NCI-H2107 (cell line): ENCODE data around the gene CHRNA9.
"Not testable (repeated sequence)": the region's sequence is repeated elsewhere in the genome, so short reads cannot be mapped to it uniquely, and the experiment has no call there.

Source experiments
- DNase-seq: peaks from one replicate; lab custom pipeline; 2025; lab: John Stamatoyannopoulos, UW

Gene CHRNA9, protein sequence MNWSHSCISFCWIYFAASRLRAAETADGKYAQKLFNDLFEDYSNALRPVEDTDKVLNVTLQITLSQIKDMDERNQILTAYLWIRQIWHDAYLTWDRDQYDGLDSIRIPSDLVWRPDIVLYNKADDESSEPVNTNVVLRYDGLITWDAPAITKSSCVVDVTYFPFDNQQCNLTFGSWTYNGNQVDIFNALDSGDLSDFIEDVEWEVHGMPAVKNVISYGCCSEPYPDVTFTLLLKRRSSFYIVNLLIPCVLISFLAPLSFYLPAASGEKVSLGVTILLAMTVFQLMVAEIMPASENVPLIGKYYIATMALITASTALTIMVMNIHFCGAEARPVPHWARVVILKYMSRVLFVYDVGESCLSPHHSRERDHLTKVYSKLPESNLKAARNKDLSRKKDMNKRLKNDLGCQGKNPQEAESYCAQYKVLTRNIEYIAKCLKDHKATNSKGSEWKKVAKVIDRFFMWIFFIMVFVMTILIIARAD

DNA sequence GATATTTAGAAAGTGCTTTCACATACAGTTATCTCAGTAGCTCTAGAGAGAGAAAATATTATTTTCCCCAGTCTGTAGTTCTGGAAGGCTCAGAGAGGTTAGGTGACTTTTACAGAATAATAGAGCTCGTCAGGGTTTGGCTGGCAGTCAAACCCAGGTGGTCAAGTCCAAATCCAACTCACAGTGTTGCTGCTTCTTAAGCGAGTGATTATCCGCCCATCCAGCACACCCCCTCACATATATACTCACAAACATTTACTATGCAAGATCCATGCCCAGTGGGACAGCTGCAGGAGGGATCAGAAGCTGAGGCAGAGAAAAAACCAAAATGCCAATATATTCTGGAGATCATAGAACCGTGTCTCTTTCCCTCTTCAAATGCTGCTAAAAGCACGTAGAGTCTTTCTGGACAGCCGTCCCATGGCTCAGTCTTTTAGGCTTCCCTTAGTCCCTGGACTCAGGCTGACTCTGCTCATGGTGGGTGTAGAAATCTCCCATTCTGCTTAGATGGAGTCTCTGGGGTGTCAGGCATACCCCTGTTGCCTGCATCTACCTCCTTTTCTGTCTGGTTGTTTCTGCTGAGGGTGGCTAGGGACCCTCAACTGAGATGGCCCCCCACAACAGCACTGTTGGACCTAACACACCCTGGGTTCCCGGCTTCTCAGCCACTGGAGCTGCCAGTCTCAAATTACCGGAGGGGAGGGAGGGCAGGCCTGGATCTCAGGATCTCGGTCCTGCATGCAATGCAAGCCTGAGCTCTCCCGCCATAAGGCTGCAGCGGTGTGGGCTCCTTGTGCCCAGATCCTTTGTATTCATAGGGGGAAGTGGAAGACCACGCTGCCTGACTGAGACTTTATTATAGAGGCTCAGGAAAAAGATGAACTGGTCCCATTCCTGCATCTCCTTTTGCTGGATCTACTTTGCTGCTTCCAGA lies at the start of gene CHRNA9:
TSS of gene CHRNA9 (plus strand) at position 743 of the 934 bp plus-strand sequence. CDS start at position 878, 135 bp downstream.
- DNase-seq = peak; percentile 24

GRCh38 chr4:40285692-40286091 lies 49.4 kb upstream of the CHRNA9 start:
- DNase-seq = no peak

DNA sequence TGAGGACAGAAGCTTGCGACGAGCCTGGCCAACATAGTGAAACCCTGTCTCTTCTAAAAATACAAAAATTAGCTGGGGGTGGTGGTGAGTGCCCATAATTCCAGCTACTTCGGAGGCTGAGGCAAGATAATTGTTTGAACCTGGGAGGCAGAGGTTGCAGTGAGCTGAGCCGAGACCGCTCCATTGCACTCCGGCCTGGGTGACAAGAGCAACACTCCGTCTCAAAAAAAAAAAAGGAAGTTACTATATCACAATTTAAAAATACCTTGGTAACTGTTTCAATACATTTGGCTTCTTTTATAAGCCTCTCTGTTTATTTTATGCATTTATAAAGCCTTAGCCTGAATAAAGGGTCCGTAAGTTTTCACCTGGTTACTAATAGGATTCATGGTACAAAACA lies 46.6 kb upstream of the CHRNA9 start:
- no peak for DNase-seq

DNA sequence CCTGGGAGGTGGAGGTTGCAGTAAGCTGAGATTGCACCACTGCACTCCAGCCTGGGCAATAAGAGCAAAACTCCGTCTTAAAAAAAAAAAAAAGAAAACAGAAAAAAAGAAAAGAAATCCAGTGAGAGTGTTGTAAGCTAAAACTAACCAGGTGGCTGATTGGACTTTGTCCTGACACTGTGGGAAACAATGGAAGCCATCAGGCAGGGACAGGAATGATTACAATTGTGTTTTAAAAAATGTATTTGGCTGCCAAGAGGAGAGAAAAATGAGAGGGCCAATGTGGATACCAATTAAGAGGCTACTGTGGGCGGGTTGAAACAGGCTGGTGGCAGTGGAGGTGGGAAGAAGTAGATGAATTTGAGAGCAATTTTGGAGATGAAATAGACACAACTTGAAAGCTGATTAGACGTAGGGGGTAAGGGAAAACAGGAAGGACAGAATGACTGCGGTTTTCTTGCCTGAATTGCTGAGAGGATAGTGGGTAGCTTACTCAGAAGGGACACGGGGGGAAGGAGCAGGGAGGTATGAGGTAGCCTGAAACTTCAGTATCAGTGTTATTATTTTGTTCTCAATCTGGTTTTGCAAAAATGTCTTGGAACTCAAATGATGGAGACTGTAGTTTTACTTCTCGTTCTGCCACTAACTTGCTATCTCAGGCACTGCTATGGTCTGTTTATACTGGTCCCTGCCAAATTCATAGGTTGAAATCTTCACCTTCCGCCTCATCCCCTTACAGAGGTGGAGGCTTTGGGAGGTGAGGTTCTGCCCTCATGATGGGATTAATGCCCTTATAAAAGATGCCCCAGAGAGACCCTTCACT lies 45.6 kb upstream of the CHRNA9 start:
- no peak for DNase-seq

DNA sequence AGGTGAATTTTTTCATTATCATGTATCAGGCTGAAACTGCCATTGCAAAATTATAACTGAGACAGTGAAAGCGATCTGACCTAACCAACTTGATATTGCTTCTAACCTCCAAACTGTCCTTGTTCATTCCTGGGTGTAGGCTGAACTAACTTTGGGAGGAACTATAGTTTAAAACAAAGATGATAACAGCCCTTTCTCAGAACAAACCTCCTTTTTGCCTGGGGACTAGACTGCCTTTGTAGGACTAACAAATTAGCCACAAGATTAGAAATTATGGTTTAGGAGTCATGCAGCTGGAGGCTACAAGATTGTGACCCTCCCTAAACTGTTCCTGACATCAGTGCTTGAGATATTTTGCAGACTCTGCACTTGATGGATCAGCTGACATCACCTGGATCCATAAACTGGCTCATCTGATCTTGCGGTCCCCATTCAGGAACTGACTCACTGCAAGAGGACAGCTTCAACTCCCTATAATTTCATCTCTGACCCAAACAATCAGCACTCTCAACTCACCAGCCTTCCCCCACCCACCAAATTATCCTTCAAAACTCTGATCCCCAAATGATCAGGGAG lies 44.4 kb upstream of the CHRNA9 start:
- not testable (repeated sequence) for DNase-seq

DNA sequence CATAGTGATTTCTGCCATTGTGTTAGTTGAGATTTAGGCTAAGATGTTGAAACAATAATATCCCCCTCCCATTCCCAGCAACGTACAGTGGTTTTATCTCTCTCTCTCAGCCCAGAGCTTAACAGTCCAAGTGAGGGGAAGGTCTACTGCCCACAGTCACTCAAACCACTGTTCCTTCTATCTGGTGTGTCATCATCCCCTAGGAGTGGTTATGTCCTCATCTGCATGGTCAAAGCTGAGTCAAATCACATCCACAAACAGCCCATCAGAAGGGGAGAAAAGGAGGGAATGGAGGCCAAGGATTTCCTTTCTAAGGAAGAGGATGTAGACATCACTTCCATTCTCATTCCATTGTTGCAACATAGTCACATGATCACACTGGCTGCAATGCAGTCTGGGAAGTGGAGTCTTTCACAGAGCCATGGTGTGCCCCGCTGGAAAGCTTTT lies 42.8 kb upstream of the CHRNA9 start:
- no peak for DNase-seq

DNA sequence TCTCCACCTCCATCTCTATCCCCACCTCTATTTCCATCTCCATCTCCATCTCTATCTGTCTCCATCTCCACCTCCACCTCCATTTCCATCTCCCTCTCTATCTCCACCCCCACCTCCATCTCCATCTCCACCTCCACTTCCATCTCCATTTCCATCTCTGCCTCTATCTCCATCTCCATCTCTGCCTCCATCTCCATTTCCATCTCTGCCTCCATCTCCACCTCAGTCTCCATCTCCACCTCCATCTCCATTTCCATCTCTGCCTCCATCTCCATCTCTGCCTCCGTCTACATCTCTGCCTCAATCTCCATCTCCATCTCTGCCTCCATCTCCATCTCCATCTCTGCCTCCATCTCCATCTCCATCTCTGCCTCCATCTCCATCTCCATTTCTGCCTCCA lies 40.8 kb upstream of the CHRNA9 start:
- DNase-seq = no peak

- not testable (repeated sequence) for DNase-seq
Measured at GRCh38 chr4:40295030-40295429, 40.1 kb upstream of the CHRNA9 start.

DNA sequence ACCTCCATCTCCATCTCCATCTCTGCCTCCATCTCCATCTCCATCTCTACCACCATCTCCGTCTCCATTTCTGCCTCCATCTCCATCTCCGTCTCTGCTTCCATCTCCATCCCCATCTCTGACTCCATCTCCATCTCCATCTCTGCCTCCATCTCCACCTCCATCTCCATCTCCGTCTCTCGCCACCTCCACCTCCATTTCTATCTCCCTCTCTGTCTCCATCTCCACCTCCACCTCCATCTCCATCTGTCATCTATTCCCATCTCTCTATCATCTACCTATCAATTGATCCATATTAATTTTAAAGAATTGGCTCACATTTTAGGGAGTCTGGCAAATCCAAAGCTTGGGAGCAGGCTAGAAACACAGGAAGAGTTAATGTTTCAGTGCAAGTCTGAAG lies 39.6 kb upstream of the CHRNA9 start:
- no peak for DNase-seq

GRCh38 chr4:40299126-40299525 lies 36.0 kb upstream of the CHRNA9 start:
- DNase-seq = no peak

- DNase-seq = no peak
Measured at GRCh38 chr4:40299811-40300292, 35.3 kb upstream of the CHRNA9 start.

- DNase-seq = no peak
Measured at GRCh38 chr4:40300371-40301162, 34.6 kb upstream of the CHRNA9 start.

- no peak for DNase-seq
Measured at GRCh38 chr4:40301603-40302002, 33.5 kb upstream of the CHRNA9 start.

DNA sequence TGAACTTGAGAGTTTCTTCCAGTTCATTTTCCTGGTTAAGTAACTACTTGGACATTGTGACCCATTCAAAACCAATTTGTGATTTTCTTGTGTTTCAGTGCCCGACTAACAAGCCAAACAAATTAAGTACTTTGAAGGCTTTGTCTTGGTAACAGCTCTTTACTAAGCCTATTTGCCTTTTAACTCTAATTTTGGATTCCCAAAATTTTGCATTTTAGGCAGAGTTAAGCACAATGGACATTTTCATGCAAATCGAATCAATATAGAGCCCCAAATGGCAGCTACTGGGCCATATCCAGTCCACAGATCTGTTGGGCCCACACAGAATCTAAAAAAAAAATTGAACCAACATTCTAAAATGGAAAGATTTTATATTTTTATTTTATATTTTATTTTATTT lies 31.4 kb upstream of the CHRNA9 start:
- no peak for DNase-seq

GRCh38 chr4:40305328-40306170 lies 29.6 kb upstream of the CHRNA9 start:
- DNase-seq = no peak

- no peak for DNase-seq
Measured at GRCh38 chr4:40306226-40306625, 28.9 kb upstream of the CHRNA9 start.

GRCh38 chr4:40306976-40307375 lies 28.2 kb upstream of the CHRNA9 start:
- no peak for DNase-seq

DNA sequence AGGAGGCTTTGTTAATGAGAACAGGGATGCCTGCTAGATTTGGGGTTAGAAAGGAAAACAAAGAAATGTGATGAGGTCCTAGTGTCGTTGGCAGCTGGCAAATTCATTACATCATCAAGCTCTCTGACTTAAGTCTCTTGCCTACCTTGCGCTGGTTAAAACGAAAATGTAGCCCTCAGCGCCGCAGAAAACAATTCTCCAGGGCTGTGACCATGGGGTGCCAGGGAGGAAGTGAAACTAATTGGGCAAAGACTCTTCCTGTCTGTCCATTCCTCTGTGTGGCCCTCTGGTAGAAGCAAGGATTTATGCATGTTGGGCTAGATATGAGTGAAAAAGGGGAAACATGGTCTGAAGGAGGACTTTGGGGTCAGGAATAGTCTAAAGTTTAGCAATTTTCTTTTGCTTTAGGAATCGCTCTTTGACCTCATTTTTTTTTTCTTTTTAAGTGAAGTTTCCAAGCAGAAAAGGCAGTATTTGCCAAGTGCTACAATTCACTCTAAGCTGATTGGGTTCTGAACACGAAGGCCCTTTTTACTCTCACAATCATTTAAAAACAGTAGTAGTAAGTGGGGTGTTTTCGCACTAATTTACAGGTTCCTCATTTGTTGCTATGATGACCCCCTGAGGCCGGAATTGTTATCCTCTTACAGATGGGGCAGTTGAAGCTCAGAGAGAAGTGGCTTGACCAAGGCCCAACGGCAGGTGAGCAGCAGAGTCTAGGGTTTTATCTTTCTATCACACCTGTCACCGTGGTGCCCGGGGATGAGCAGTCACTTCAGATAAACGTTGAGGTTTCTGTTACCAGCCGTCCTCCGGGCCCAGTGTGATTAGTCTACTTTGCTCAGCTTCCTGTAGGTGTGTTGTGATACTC lies 27.3 kb upstream of the CHRNA9 start:
- DNase-seq = no peak
